Colonic mucosa (tissue), 4 donors: ENCODE results near the gene PERCC1. TPM values are rescaled to one million over a fixed set of nuclear protein-coding genes. Genes with fewer than 3 reads are reported as not detected.

Experiments used
- DNase-seq: peaks from one replicate; pipeline ENCODE4 v3.0.0-alpha.2; 2020
- H3K27ac ChIP-seq: fragments of 200-600 bp; one replicate; pipeline ENCODE4 v1.8.0; 2021
- H3K27me3 ChIP-seq: fragments of 200-600 bp; one replicate; pipeline ENCODE4 v1.8.0; 2021
- H3K36me3 ChIP-seq: fragments of 200-600 bp; one replicate; pipeline ENCODE4 v1.8.0; 2021
- H3K4me1 ChIP-seq: fragments of 200-600 bp; one replicate; pipeline ENCODE4 v1.8.0; 2021; ENCODE audit warnings: mild to moderate bottlenecking
- H3K4me3 ChIP-seq: fragments of 200-600 bp; one replicate; pipeline ENCODE4 v1.8.0; 2021
- H3K9ac ChIP-seq, 2 donors: one replicate each; pipeline ENCODE4 v1.7.0; 2013; ENCODE audit warnings: control low read depth in 2 of 2, low read depth in 2 of 2, low read length in 2 of 2
- H3K9me3 ChIP-seq: fragments of 200-600 bp; one replicate; pipeline ENCODE4 v1.8.0; 2021
- CTCF ChIP-seq: fragments of 200-600 bp; IDR thresholded peaks from one replicate; pipeline ENCODE4 v1.8.0; 2022; ENCODE audit warnings: antibody characterized with exemption, mild to moderate bottlenecking
- intact Hi-C: fragments of 100-400 bp; cut with DNase I; formaldehyde crosslinking; loops from one replicate; pipeline ENCODE4 v1.14.1; 2022
- total RNA-seq, 2 donors: library from RNA; stranded (reverse); fragmentation: NEBNext Ultra II Directional in 1 of 2; extraction: Animal tissue kit (Norgen Biotek cat#: 25700) in 1 of 2; gene quantifications; one replicate each; pipeline ENCODE4 v1.2.1, GENCODE V29; 2021
- donor health status: healthy.
- donor health status: DM: no; HTN: no; CAD: no.
- donor health status: DM: no; HTN: no; CAD: no.

Gene PERCC1
- total RNA-seq, 2 donors from 2014 or later = 0.27 TPM

GRCh38 chr16:1469693-1470201, 38.9 kb downstream of the PERCC1 start:
- peaks cover 6% of the 10 kb centered on the region for H3K4me1 ChIP-seq
- no peak for DNase-seq
- H3K9me3 ChIP-seq = no peaks in the 10 kb centered on the region
- no peak for TF ChIP-seq CTCF
- H3K4me3 ChIP-seq = no peak overlapping the region
- H3K27ac ChIP-seq = peak overlapping the region; percentile 41
- H3K27me3 ChIP-seq = no peaks in the 10 kb centered on the region
- peak overlapping the region in 1 of 2 donors; percentile 40 for H3K9ac ChIP-seq
- intact Hi-C loops = no loop called here
- no peaks in the 10 kb centered on the region for H3K36me3 ChIP-seq

- no peaks in the 10 kb centered on the region for H3K27me3 ChIP-seq
- intact Hi-C loops = no loop called here
- no peak for TF ChIP-seq CTCF
- no peak for DNase-seq
- peak overlapping the region in 1 of 2 donors; percentile 15 for H3K9ac ChIP-seq
- H3K27ac ChIP-seq = peak overlapping the region; percentile 41
- no peak overlapping the region for H3K4me3 ChIP-seq
- no peaks in the 10 kb centered on the region for H3K36me3 ChIP-seq
- H3K9me3 ChIP-seq = no peaks in the 10 kb centered on the region
- peaks cover 9% of the 10 kb centered on the region for H3K4me1 ChIP-seq
These were observed 39.8 kb downstream of the PERCC1 start for GRCh38 chr16:1470481-1471251.

- DNase-seq = no peak
- Histone ChIP-seq H3K9me3 (no peaks in the 10 kb centered on the region), H3K4me1 (peaks cover 10% of the 10 kb centered on the region), H3K36me3 (no peaks in the 10 kb centered on the region), H3K27ac (no peak overlapping the region), H3K27me3 (no peaks in the 10 kb centered on the region), H3K9ac (no peak overlapping the region), H3K4me3 (no peak overlapping the region)
- intact Hi-C loops = no loop called here
- no peak for TF ChIP-seq CTCF
These were observed 40.8 kb downstream of the PERCC1 start for GRCh38 chr16:1471569-1472194.

GRCh38 chr16:1472974-1473373, 42.1 kb downstream of the PERCC1 start:
- intact Hi-C loops = no loop called here
- Histone ChIP-seq H3K27me3 (no peaks in the 10 kb centered on the region), H3K27ac (no peak overlapping the region), H3K9ac (no peak overlapping the region), H3K4me3 (no peak overlapping the region), H3K36me3 (no peaks in the 10 kb centered on the region), H3K4me1 (peaks cover 10% of the 10 kb centered on the region), H3K9me3 (no peaks in the 10 kb centered on the region)
- TF ChIP-seq CTCF = no peak
- no peak for DNase-seq

- no peaks in the 10 kb centered on the region for H3K9me3 ChIP-seq
- H3K36me3 ChIP-seq = no peaks in the 10 kb centered on the region
- peak overlapping the region; percentile 79 to 85 for H3K9ac ChIP-seq
- TF ChIP-seq CTCF = no peak
- no peak for DNase-seq
- peak overlapping the region; percentile 92 for H3K4me3 ChIP-seq
- no peaks in the 10 kb centered on the region for H3K27me3 ChIP-seq
- H3K27ac ChIP-seq = peak overlapping the region; percentile 79
- intact Hi-C loops = no loop called here
- peaks cover 10% of the 10 kb centered on the region for H3K4me1 ChIP-seq
These were observed 43.4 kb downstream of the PERCC1 start for GRCh38 chr16:1474082-1474795.
